ENCODE data around the gene ADA. TPM values are rescaled to one million over a fixed set of nuclear protein-coding genes. Genes with fewer than 3 reads are reported as not detected.
A peak's percentile ranks its signal among the peaks of the same experiment; 100 is the strongest.

The ADA gene
- total RNA-seq, 1 experiment from 2014 or later: 5.1 TPM

- CTCF ChIA-PET: interaction anchor here (0.6 to 1.5 kb wide), 6 partner anchors 9 to 292 kb away, joined by 3 to 5 read pairs (median 4); no protein-coding TSS in a partner anchor
- no peaks in the 10 kb centered on the region for H3K36me3 Mint-ChIP-seq (ENCODE audit: insufficient read depth, unreplicated experiment)
- no peak overlapping the region for H3K4me3 Mint-ChIP-seq (ENCODE audit: unreplicated experiment)
Observed at GRCh38 chr20:44603327-44603726, 48.2 kb downstream of the ADA start.

GRCh38 chr20:44601801-44602204 is 49.7 kb downstream of the ADA start:
- Mint-ChIP-seq H3K27me3 (ENCODE audit: insufficient read depth, unreplicated experiment) (no peaks in the 10 kb centered on the region), H3K36me3 (ENCODE audit: insufficient read depth, unreplicated experiment) (no peaks in the 10 kb centered on the region), H3K27ac (ENCODE audit: low read depth, unreplicated experiment) (no peak overlapping the region), H3K4me1 (ENCODE audit: insufficient read depth, unreplicated experiment) (peaks cover 12% of the 10 kb centered on the region), H3K9me3 (ENCODE audit: unreplicated experiment) (no peaks in the 10 kb centered on the region), H3K4me3 (ENCODE audit: unreplicated experiment) (no peak overlapping the region)
- CTCF ChIA-PET: interaction anchor here (0.5 to 1.9 kb wide), 4 partner anchors 8 to 298 kb away, joined by 3 to 10 read pairs (median 5); partner anchors contain the start of gene TTPAL
- intact Hi-C loops (cut with micrococcal nuclease): loop anchor here (10.0 kb wide), 2 partner anchors 127 to 387 kb away; partner anchors contain the start of genes OSER1 and TTPAL
- BruUV-seq (replicated peaks): no TSS peak
- POLR2A ChIA-PET: interaction anchor here (0.7 to 1.1 kb wide), 2 partner anchors 85 to 126 kb away, joined by 3 to 4 read pairs; no protein-coding TSS in a partner anchor
- DNase-seq (ENCODE audit: unreplicated experiment): peak; percentile 20
- TF ChIP-seq, protein P1, sequence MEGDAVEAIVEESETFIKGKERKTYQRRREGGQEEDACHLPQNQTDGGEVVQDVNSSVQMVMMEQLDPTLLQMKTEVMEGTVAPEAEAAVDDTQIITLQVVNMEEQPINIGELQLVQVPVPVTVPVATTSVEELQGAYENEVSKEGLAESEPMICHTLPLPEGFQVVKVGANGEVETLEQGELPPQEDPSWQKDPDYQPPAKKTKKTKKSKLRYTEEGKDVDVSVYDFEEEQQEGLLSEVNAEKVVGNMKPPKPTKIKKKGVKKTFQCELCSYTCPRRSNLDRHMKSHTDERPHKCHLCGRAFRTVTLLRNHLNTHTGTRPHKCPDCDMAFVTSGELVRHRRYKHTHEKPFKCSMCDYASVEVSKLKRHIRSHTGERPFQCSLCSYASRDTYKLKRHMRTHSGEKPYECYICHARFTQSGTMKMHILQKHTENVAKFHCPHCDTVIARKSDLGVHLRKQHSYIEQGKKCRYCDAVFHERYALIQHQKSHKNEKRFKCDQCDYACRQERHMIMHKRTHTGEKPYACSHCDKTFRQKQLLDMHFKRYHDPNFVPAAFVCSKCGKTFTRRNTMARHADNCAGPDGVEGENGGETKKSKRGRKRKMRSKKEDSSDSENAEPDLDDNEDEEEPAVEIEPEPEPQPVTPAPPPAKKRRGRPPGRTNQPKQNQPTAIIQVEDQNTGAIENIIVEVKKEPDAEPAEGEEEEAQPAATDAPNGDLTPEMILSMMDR (IDR thresholded peaks at IDR 0.05; ENCODE audit: unreplicated experiment): no peak

More at GRCh38 chr20:44603327-44603726, 48.2 kb downstream of the ADA start:
- intact Hi-C loops (cut with micrococcal nuclease): loop anchor here (10.0 kb wide), 2 partner anchors 129 to 389 kb away; partner anchors contain the start of genes OSER1 and TTPAL
- POLR2A ChIA-PET: interaction anchor here (0.5 to 0.9 kb wide), 4 partner anchors 13 to 867 kb away, joined by 3 to 5 read pairs (median 4); no protein-coding TSS in a partner anchor
- TF ChIP-seq, protein P1 (IDR thresholded peaks at IDR 0.05; ENCODE audit: unreplicated experiment): no peak
- Mint-ChIP-seq H3K27ac (ENCODE audit: low read depth, unreplicated experiment) (no peak overlapping the region), H3K27me3 (ENCODE audit: insufficient read depth, unreplicated experiment) (no peaks in the 10 kb centered on the region), H3K9me3 (ENCODE audit: unreplicated experiment) (no peaks in the 10 kb centered on the region), H3K4me1 (ENCODE audit: insufficient read depth, unreplicated experiment) (peaks cover 12% of the 10 kb centered on the region)
- DNase-seq (ENCODE audit: unreplicated experiment): peak; percentile 8
- BruUV-seq (replicated peaks): no TSS peak

- no peak overlapping the region for H3K4me3 Mint-ChIP-seq (ENCODE audit: unreplicated experiment)
- no peaks in the 10 kb centered on the region for H3K27me3 Mint-ChIP-seq (ENCODE audit: insufficient read depth, unreplicated experiment)
- ChIA-PET CTCF (interaction anchor here (0.8 to 1.9 kb wide), 2 partner anchors 9 to 81 kb away, joined by 4 to 10 read pairs; no protein-coding TSS in a partner anchor), POLR2A (interaction anchor here (1.1 kb wide), 1 partner anchor 125 kb away, joined by 4 read pairs; no protein-coding TSS in a partner anchor)
- TF ChIP-seq, protein P1 (IDR thresholded peaks at IDR 0.05; ENCODE audit: unreplicated experiment): no peak
- H3K9me3 Mint-ChIP-seq (ENCODE audit: unreplicated experiment): no peaks in the 10 kb centered on the region
- intact Hi-C loops (cut with micrococcal nuclease): loop anchor here (10.0 kb wide), 2 partner anchors 126 to 386 kb away; partner anchors contain the start of genes OSER1 and TTPAL
- no peak overlapping the region for H3K27ac Mint-ChIP-seq (ENCODE audit: low read depth, unreplicated experiment)
- H3K4me1 Mint-ChIP-seq (ENCODE audit: insufficient read depth, unreplicated experiment): peaks cover 12% of the 10 kb centered on the region
- H3K36me3 Mint-ChIP-seq (ENCODE audit: insufficient read depth, unreplicated experiment): no peaks in the 10 kb centered on the region
- DNase-seq (ENCODE audit: unreplicated experiment): no peak
- BruUV-seq (replicated peaks): no TSS peak
Observed at GRCh38 chr20:44601236-44601671, 50.2 kb downstream of the ADA start.

DNA sequence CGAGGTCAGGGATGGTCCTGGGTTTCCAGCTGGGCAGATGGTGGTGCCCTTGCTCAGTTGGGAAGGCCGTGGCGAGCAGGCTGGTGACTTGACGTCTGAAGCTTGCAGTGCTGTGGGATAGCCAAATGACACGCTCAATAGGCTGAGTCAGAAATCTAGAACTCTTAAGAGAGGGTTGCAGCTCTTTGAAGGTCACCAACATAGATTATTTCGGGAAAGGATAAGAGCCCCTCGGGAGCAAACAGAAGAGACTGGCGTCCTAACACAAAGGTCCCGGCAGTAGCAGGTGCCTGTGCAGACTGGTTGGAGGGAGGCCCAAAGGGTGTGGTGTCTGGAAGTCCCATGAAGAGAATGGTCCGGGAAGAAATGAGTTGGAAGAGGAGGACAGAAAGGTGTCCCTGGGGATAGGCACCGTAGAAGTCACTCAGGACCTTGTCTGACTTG is 50.7 kb downstream of the ADA start:
- Mint-ChIP-seq H3K27me3 (ENCODE audit: insufficient read depth, unreplicated experiment) (no peaks in the 10 kb centered on the region), H3K4me3 (ENCODE audit: unreplicated experiment) (no peak overlapping the region), H3K9me3 (ENCODE audit: unreplicated experiment) (no peaks in the 10 kb centered on the region), H3K36me3 (ENCODE audit: insufficient read depth, unreplicated experiment) (no peaks in the 10 kb centered on the region), H3K27ac (ENCODE audit: low read depth, unreplicated experiment) (peak overlapping the region; percentile 15), H3K4me1 (ENCODE audit: insufficient read depth, unreplicated experiment) (peaks cover 12% of the 10 kb centered on the region)
- no peak for DNase-seq (ENCODE audit: unreplicated experiment)
- CTCF ChIA-PET: interaction anchor here (0.7 to 1.9 kb wide), 2 partner anchors 9 to 14 kb away, joined by 3 to 10 read pairs; no protein-coding TSS in a partner anchor
- no TSS peak for BruUV-seq (replicated peaks)
- intact Hi-C loops (cut with micrococcal nuclease): loop anchor here (10.0 kb wide), 2 partner anchors 126 to 386 kb away; partner anchors contain the start of genes OSER1 and TTPAL
- TF ChIP-seq, protein P1 (IDR thresholded peaks at IDR 0.05; ENCODE audit: unreplicated experiment): no peak
- POLR2A ChIA-PET: no interaction called here

All from MCF 10A (cell line).